Placental epithelial cell (primary cell): ENCODE results near the gene ETNK2. TPM values are rescaled to one million over a fixed set of nuclear protein-coding genes. Genes with fewer than 3 reads are reported as not detected.

Experiments
- total RNA-seq: library from RNA; depleted of rRNA; stranded (reverse); fragments of >200 nt; gene quantifications from 2 replicates; pipeline ENCODE4 v1.2.3, GENCODE V29; 2012

ETNK2 gene, protein sequence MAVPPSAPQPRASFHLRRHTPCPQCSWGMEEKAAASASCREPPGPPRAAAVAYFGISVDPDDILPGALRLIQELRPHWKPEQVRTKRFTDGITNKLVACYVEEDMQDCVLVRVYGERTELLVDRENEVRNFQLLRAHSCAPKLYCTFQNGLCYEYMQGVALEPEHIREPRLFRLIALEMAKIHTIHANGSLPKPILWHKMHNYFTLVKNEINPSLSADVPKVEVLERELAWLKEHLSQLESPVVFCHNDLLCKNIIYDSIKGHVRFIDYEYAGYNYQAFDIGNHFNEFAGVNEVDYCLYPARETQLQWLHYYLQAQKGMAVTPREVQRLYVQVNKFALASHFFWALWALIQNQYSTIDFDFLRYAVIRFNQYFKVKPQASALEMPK
- 144 and 200 TPM in 2 replicates for total RNA-seq

DNA sequence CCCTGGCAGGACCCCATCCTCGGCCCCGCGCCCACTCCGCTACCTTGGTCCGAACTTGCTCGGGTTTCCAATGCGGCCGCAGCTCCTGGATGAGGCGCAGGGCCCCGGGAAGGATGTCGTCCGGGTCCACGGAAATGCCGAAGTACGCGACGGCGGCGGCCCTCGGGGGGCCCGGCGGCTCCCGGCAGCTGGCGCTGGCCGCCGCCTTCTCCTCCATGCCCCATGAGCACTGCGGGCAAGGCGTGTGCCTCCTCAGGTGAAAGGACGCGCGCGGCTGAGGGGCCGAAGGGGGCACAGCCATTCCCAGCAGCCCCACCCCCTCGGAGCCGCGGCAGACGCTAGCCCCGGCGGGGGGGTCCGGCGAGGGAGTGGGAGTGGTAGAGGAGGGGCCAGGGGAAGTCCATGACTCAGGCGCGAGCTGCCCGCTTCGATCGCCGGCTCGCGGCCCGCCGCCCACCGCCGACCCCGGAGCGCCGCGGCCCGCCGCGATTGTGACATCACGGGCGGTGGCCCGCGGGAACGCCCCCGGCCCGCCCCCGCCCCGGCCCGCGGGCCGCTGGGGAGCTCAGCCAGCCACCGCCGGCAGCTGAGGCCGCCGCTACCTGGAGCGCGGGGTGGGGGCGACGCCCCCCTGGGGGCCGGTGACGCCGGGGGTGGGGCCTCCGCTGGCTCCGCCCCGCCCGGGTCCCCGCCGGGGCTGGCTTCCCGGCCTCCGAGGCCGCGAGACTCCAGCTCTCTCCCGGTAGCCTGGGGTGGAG lies at the start of gene ETNK2:
TSS of gene ETNK2 (minus strand) at position 493 of the 758 bp plus-strand sequence. CDS start at position 301, 192 bp downstream.

DNA sequence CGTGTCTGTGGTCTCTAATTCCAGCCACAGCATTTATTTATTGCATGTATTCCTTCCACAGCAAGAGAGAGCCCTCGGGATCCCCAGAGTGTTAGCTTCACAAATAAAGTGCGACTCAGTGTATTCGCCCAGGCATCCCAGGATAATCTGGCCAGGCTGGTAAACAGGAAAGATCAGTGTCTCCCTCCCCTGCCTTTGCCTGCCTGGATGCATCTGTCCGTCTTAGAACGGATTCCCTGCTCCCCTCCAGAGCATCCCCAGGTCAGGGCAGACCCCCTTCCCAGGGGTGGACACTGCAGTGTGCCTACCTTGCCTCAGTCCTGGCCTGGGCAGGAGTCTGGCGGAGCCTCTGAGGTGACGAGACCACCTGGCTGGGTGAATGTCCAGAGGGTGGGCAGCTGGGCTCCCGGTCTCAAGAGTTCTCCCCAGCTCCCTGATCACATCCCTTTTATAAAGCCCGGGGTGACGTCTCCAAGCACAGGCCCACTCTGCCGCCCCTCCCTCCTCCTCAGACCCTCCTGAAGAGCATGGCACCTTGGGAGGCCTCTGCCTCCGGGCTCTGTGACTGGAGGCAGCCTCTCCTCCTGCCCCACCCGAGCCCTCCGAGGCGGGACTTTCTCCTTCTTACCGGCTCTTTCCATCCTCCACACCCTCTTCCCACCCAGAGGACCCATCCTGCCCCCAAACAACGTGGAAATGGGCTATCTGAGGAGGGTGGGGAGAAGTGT lies 44.4 kb upstream of the ETNK2 start, which contains the start of gene KISS1:
TSS of gene KISS1 (minus strand) at position 424 of the 728 bp plus-strand sequence. CDS start 3,615 bp downstream, outside the sequence.

GRCh38 chr1:204166219-204166618 lies 14.4 kb upstream of the ETNK2 start, which contains the start of gene REN:
Gene REN (minus strand): TSS chr1:204166337. CDS start chr1:204166293, 44 bp downstream.

Other genes with a start within 250 kb of the ETNK2 start
- 9.2 and 24.3 TPM in 2 replicates for gene SOX13, start 78.9 kb downstream of the ETNK2 start, total RNA-seq
- not detected in 2 replicates for gene REN, start 14.3 kb upstream of the ETNK2 start, total RNA-seq
- gene KISS1, start 44.4 kb upstream of the ETNK2 start, total RNA-seq: 3.9 and 331 TPM in 2 replicates
- not detected in 2 replicates for gene GOLT1A, start 61.9 kb upstream of the ETNK2 start, total RNA-seq
- 22.9 and 24.7 TPM in 2 replicates for gene PLEKHA6, start 207.9 kb upstream of the ETNK2 start, total RNA-seq